Vagina (tissue), 2 donors: ENCODE results near the gene CDH6. TPM values are rescaled to one million over a fixed set of nuclear protein-coding genes. Genes with fewer than 3 reads are reported as not detected.

Source experiments
- DNase-seq, 2 donors: peaks; one replicate each; pipeline ENCODE4 v3.0.0-alpha.2; 2017; ENCODE audit errors: extremely low spot score in 2 of 2
- H3K27ac ChIP-seq: fragments of 200-600 bp; sonication (generic); one replicate; pipeline ENCODE4 v1.5.1; 2019
- H3K27me3 ChIP-seq: fragments of 200-600 bp; sonication (generic); one replicate; pipeline ENCODE4 v1.5.1; 2019
- H3K36me3 ChIP-seq, 2 donors: fragments of 200-600 bp; sonication (generic); one replicate each; pipeline ENCODE4 v1.5.1; 2017 to 2019
- H3K4me1 ChIP-seq: fragments of 200-600 bp; sonication (generic); one replicate; pipeline ENCODE4 v1.5.1; 2019
- H3K4me3 ChIP-seq, 2 donors: fragments of 200-600 bp; sonication (generic); 1 replicate in 1 of 2; 2 replicates in 1 of 2; pipeline ENCODE4 v1.5.1; 2016 to 2019
- H3K9me3 ChIP-seq: fragments of 200-600 bp; sonication (generic); one replicate; pipeline ENCODE4 v1.5.1; 2019
- CTCF ChIP-seq, 3 experiments: fragments of 450-650 bp in 2 of 3; fragments of 200-600 bp in 1 of 3; sonication (generic) in 1 of 3; IDR thresholded peaks; one replicate each; pipeline ENCODE4 v1.5.1; 2017 to 2019; ENCODE audit warnings: antibody characterized with exemption in 3 of 3, mild to moderate bottlenecking in 2 of 3, moderate library complexity in 2 of 3
- POLR2A ChIP-seq, 2 donors: fragments of 450-650 bp; IDR thresholded peaks; one replicate each; pipeline ENCODE4 v1.6.1; 2017; ENCODE audit warnings: antibody characterized with exemption in 2 of 2, mild to moderate bottlenecking in 2 of 2, moderate library complexity in 2 of 2
- POLR2AphosphoS5 ChIP-seq, 2 donors: sonication (generic); formaldehyde crosslinking; IDR thresholded peaks; one replicate each; pipeline ENCODE4 v1.9.0; 2017; ENCODE audit warnings: antibody characterized with exemption in 2 of 2, mild to moderate bottlenecking in 2 of 2, low read depth in 1 of 2; ENCODE audit not compliant: insufficient read depth in 1 of 2
- intact Hi-C: fragments of 100-400 bp; cut with DNase I; formaldehyde crosslinking; loops from one replicate; pipeline ENCODE4 v1.15.1; 2023
- total RNA-seq: library from RNA; depleted of rRNA; stranded (reverse); fragments of >200 nt; gene quantifications from one replicate; pipeline ENCODE4 v1.2.3, GENCODE V29; 2016

The CDH6 gene
- total RNA-seq, 1 donor from 2014 or later: 5.2 TPM

- Histone ChIP-seq H3K4me3 (no peak overlapping the region), H3K9me3 (no peaks in the 10 kb centered on the region), H3K27ac (no peak overlapping the region), H3K27me3 (no peaks in the 10 kb centered on the region), H3K4me1 (no peaks in the 10 kb centered on the region), H3K36me3 (no peaks in the 10 kb centered on the region)
- intact Hi-C loops: no loop called here
- no peak for DNase-seq
- TF ChIP-seq CTCF (IDR thresholded peaks at IDR 0.05) (no peak), POLR2A (IDR thresholded peaks at IDR 0.05) (no peak), POLR2AphosphoS5 (IDR thresholded peaks at IDR 0.05; ENCODE audit: insufficient read depth in 1 of 2, low read depth in 1 of 2) (no peak)
Measured at GRCh38 chr5:31268256-31268655, 74.8 kb downstream of the CDH6 start.

- TF ChIP-seq POLR2A (IDR thresholded peaks at IDR 0.05): no peak
- TF ChIP-seq CTCF (IDR thresholded peaks at IDR 0.05): no peak
- Histone ChIP-seq H3K4me3 (no peak overlapping the region), H3K9me3 (no peaks in the 10 kb centered on the region), H3K27ac (no peak overlapping the region), H3K4me1 (no peaks in the 10 kb centered on the region), H3K27me3 (no peaks in the 10 kb centered on the region), H3K36me3 (no peaks in the 10 kb centered on the region)
- DNase-seq: no peak
- intact Hi-C loops: no loop called here
Measured at GRCh38 chr5:31268686-31269085, 75.2 kb downstream of the CDH6 start.

GRCh38 chr5:31269259-31269658 is 75.8 kb downstream of the CDH6 start:
- intact Hi-C loops: no loop called here
- Histone ChIP-seq H3K27ac (no peak overlapping the region), H3K4me3 (no peak overlapping the region), H3K36me3 (no peaks in the 10 kb centered on the region), H3K27me3 (no peaks in the 10 kb centered on the region), H3K4me1 (no peaks in the 10 kb centered on the region), H3K9me3 (no peaks in the 10 kb centered on the region)
- no peak for DNase-seq
- TF ChIP-seq CTCF (IDR thresholded peaks at IDR 0.05) (no peak), POLR2A (IDR thresholded peaks at IDR 0.05) (no peak), POLR2AphosphoS5 (IDR thresholded peaks at IDR 0.05; ENCODE audit: insufficient read depth in 1 of 2, low read depth in 1 of 2) (no peak)

- no peak for DNase-seq
- H3K36me3 ChIP-seq: no peaks in the 10 kb centered on the region
- H3K4me1 ChIP-seq: no peaks in the 10 kb centered on the region
- TF ChIP-seq POLR2AphosphoS5 (IDR thresholded peaks at IDR 0.05; ENCODE audit: insufficient read depth in 1 of 2, low read depth in 1 of 2): no peak
- TF ChIP-seq POLR2A (IDR thresholded peaks at IDR 0.05): no peak
- no peak for TF ChIP-seq CTCF (IDR thresholded peaks at IDR 0.05)
- H3K4me3 ChIP-seq: no peak overlapping the region
- H3K9me3 ChIP-seq: no peaks in the 10 kb centered on the region
- intact Hi-C loops: no loop called here
- no peak overlapping the region for H3K27ac ChIP-seq
- no peaks in the 10 kb centered on the region for H3K27me3 ChIP-seq
Measured at GRCh38 chr5:31270396-31270795, 76.9 kb downstream of the CDH6 start.

- intact Hi-C loops: no loop called here
- H3K4me3 ChIP-seq: no peak overlapping the region
Measured at GRCh38 chr5:31271567-31271966, 78.1 kb downstream of the CDH6 start.

More at GRCh38 chr5:31271567-31271966, 78.1 kb downstream of the CDH6 start:
- Histone ChIP-seq H3K9me3 (no peaks in the 10 kb centered on the region), H3K27ac (no peak overlapping the region), H3K36me3 (no peaks in the 10 kb centered on the region), H3K27me3 (no peaks in the 10 kb centered on the region), H3K4me1 (no peaks in the 10 kb centered on the region)
- TF ChIP-seq POLR2AphosphoS5 (IDR thresholded peaks at IDR 0.05; ENCODE audit: insufficient read depth in 1 of 2, low read depth in 1 of 2): no peak
- no peak for TF ChIP-seq CTCF (IDR thresholded peaks at IDR 0.05)
- no peak for TF ChIP-seq POLR2A (IDR thresholded peaks at IDR 0.05)
- DNase-seq: no peak
